Smooth muscle cell of the coronary artery (primary cell): ENCODE data around the gene C2orf80. TPM values are rescaled to one million over a fixed set of nuclear protein-coding genes. Genes with fewer than 3 reads are reported as not detected.

Experiments used
- total RNA-seq: library from RNA; depleted of rRNA; stranded (reverse); fragments of >200 nt; gene quantifications from 2 replicates; pipeline ENCODE4 v1.2.3, GENCODE V29; 2014; ENCODE audit warnings: low replicate concordance

The C2orf80 gene
- total RNA-seq = not detected in 2 replicates

GRCh38 chr2:208189810-208190503, at the start of gene C2orf80:
C2orf80 (minus strand) TSS chr2:208190030; CDS start chr2:208186986, 3,044 bp downstream.

GRCh38 chr2:208163489-208163888, 26.3 kb downstream of the C2orf80 start, which contains the start of gene CRYGA:
CRYGA (minus strand) TSS chr2:208163589; CDS start chr2:208163556, 33 bp downstream.

GRCh38 chr2:208146006-208146405, 43.8 kb downstream of the C2orf80 start, which contains the start of gene CRYGB:
CRYGB (minus strand) TSS chr2:208146158; CDS start chr2:208146120, 38 bp downstream.

GRCh38 chr2:208129744-208130711, 59.8 kb downstream of the C2orf80 start, which contains the start of gene CRYGC:
CRYGC (minus strand) TSS chr2:208129828; CDS start chr2:208129792, 36 bp downstream.

GRCh38 chr2:208124013-208124715, 65.7 kb downstream of the C2orf80 start, which contains the start of gene CRYGD:
CRYGD (minus strand) TSS chr2:208124524; CDS start chr2:208124473, 51 bp downstream.

Other genes starting within 250 kb of the C2orf80 start
- gene PLEKHM3, start 164.5 kb downstream of the C2orf80 start, total RNA-seq = 9.7 and 16.5 TPM in 2 replicates
- not detected in 2 replicates for gene CRYGD, start 65.5 kb downstream of the C2orf80 start, total RNA-seq
- gene CRYGC, start 60.2 kb downstream of the C2orf80 start, total RNA-seq = not detected in 2 replicates
- gene CRYGB, start 43.9 kb downstream of the C2orf80 start, total RNA-seq = not detected in 2 replicates
- not detected in 2 replicates for gene CRYGA, start 26.4 kb downstream of the C2orf80 start, total RNA-seq
- 123 and 125 TPM in 2 replicates for gene IDH1, start 65.0 kb upstream of the C2orf80 start, total RNA-seq
- gene PIKFYVE, start 76.2 kb upstream of the C2orf80 start, total RNA-seq = 19.0 and 21.3 TPM in 2 replicates
- 0.08 TPM in 1 of 2 replicates, not detected in the other for gene PTH2R, start 216.8 kb upstream of the C2orf80 start, total RNA-seq